ENCODE data around the gene ALK. TPM values are rescaled to one million over a fixed set of nuclear protein-coding genes. Genes with fewer than 3 reads are reported as not detected.
A peak's percentile ranks its signal among the peaks of the same experiment; 100 is the strongest.

The ALK gene
- total RNA-seq, 1 experiment from 2014 or later: 0.87 TPM

GRCh38 chr2:29724282-29724681, 197.1 kb downstream of the ALK start:
- no peaks in the 10 kb centered on the region for H4K20me1 ChIP-seq (ENCODE audit: low read length)
- H3K79me2 ChIP-seq (ENCODE audit: low read length): no peaks in the 10 kb centered on the region
- H3K27ac ChIP-seq (ENCODE audit: low read length): peak overlapping the region; percentile 80
- intact Hi-C loops (cut with micrococcal nuclease): no loop called here
- no peaks in the 10 kb centered on the region for H3K27me3 ChIP-seq (ENCODE audit: low read length)
- no peaks in the 10 kb centered on the region for H3K9me2 ChIP-seq (replicated peaks; ENCODE audit: low read length)
- TF ChIP-seq EZH2 (IDR thresholded peaks at IDR 0.05; ENCODE audit: low read length, unreplicated experiment): no peak
- no peak for TF ChIP-seq EZH2phosphoT487 (IDR thresholded peaks at IDR 0.05; ENCODE audit: borderline replicate concordance, low read length)
- TF ChIP-seq, protein P1, sequence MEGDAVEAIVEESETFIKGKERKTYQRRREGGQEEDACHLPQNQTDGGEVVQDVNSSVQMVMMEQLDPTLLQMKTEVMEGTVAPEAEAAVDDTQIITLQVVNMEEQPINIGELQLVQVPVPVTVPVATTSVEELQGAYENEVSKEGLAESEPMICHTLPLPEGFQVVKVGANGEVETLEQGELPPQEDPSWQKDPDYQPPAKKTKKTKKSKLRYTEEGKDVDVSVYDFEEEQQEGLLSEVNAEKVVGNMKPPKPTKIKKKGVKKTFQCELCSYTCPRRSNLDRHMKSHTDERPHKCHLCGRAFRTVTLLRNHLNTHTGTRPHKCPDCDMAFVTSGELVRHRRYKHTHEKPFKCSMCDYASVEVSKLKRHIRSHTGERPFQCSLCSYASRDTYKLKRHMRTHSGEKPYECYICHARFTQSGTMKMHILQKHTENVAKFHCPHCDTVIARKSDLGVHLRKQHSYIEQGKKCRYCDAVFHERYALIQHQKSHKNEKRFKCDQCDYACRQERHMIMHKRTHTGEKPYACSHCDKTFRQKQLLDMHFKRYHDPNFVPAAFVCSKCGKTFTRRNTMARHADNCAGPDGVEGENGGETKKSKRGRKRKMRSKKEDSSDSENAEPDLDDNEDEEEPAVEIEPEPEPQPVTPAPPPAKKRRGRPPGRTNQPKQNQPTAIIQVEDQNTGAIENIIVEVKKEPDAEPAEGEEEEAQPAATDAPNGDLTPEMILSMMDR (conservative IDR thresholded peaks at IDR 0.05; ENCODE audit: low read depth, low read length): no peak
- H3K4me3 ChIP-seq (ENCODE audit: low read length): no peak overlapping the region
- POLR2A ChIA-PET (ENCODE audit: unreplicated experiment): interaction anchor here (0.5 kb wide), 1 partner anchor 764 kb away, joined by 3 read pairs; no protein-coding TSS in a partner anchor
- no peak overlapping the region for H3K9ac ChIP-seq (ENCODE audit: low read length)
- no peak overlapping the region for H2AFZ ChIP-seq (ENCODE audit: low read length)
- no peaks in the 10 kb centered on the region for H3K36me3 ChIP-seq (ENCODE audit: low read depth, low read length)
- BruUV-seq (replicated peaks): no TSS peak
- peaks cover 18% of the 10 kb centered on the region for H3K4me1 ChIP-seq (ENCODE audit: insufficient read depth, low read length)
- DNase-seq: no peak
- no peaks in the 10 kb centered on the region for H3K9me3 ChIP-seq (ENCODE audit: low read length)
- no peaks in the 10 kb centered on the region for H3F3A ChIP-seq (ENCODE audit: low read length, unreplicated experiment)
- peak overlapping the region; percentile 56 for H3K4me2 ChIP-seq (ENCODE audit: low read length)
- CTCF ChIA-PET: interaction anchor here (0.6 kb wide), 1 partner anchor 617 kb away, joined by 4 read pairs; no protein-coding TSS in a partner anchor
- ATAC-seq: no peak

DNA sequence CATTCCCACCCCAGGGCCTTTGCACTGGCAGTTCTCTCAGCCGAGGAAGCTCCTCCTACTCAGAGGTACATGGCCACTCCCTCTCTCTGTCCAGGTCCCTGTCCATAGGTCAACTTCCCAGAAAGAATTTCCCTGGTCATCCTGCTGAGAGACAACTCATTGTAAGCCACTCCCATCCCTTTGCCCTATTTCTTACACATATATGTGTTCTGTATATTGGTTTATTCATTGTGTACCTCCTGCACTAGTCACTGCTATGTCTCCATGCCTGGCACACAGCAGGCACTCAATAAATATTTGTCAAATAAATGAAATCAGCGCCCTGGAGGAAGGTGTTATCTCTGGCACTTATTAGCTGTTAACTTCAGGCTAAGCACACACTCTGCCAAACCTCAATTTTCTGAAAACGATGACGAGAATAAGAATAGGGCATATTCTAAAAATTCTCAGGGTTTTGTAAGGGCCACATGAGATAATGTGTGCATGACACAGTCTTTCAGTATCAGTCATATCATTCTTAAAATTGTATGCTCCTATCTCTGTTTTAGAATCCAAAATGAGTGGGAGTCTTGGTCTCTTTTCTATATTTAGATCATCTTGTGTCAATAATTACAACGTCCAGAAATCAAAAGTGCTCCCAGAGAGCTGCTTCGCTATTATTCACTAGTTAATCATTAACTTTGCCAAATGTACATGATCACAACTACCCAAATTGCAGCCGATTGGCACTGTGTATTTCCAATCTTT, 198.0 kb downstream of the ALK start:
- no peaks in the 10 kb centered on the region for H3K36me3 ChIP-seq (ENCODE audit: low read depth, low read length)
- CTCF ChIA-PET: no interaction called here
- H3F3A ChIP-seq (ENCODE audit: low read length, unreplicated experiment): no peaks in the 10 kb centered on the region
- no TSS peak for BruUV-seq (replicated peaks)
- H3K4me1 ChIP-seq (ENCODE audit: insufficient read depth, low read length): peaks cover 18% of the 10 kb centered on the region
- H2AFZ ChIP-seq (ENCODE audit: low read length): no peak overlapping the region
- TF ChIP-seq EZH2 (IDR thresholded peaks at IDR 0.05; ENCODE audit: low read length, unreplicated experiment): no peak
- TF ChIP-seq, protein P1 (conservative IDR thresholded peaks at IDR 0.05; ENCODE audit: low read depth, low read length): no peak
- no peak for TF ChIP-seq EZH2phosphoT487 (IDR thresholded peaks at IDR 0.05; ENCODE audit: borderline replicate concordance, low read length)
- no peaks in the 10 kb centered on the region for H3K27me3 ChIP-seq (ENCODE audit: low read length)
- H3K9me3 ChIP-seq (ENCODE audit: low read length): no peaks in the 10 kb centered on the region
- H4K20me1 ChIP-seq (ENCODE audit: low read length): no peaks in the 10 kb centered on the region
- POLR2A ChIA-PET (ENCODE audit: unreplicated experiment): no interaction called here
- intact Hi-C loops (cut with micrococcal nuclease): loop anchor here (1.0 kb wide), 2 partner anchors 25 to 60 kb away; no protein-coding TSS in a partner anchor
- H3K4me2 ChIP-seq (ENCODE audit: low read length): peak overlapping the region; percentile 56
- peak overlapping the region; percentile 21 for H3K9ac ChIP-seq (ENCODE audit: low read length)
- H3K4me3 ChIP-seq (ENCODE audit: low read length): no peak overlapping the region
- ATAC-seq (peak; percentile 98), DNase-seq (peak; percentile 89)
- H3K79me2 ChIP-seq (ENCODE audit: low read length): no peaks in the 10 kb centered on the region
- no peaks in the 10 kb centered on the region for H3K9me2 ChIP-seq (replicated peaks; ENCODE audit: low read length)
- H3K27ac ChIP-seq (ENCODE audit: low read length): peak overlapping the region; percentile 80

DNA sequence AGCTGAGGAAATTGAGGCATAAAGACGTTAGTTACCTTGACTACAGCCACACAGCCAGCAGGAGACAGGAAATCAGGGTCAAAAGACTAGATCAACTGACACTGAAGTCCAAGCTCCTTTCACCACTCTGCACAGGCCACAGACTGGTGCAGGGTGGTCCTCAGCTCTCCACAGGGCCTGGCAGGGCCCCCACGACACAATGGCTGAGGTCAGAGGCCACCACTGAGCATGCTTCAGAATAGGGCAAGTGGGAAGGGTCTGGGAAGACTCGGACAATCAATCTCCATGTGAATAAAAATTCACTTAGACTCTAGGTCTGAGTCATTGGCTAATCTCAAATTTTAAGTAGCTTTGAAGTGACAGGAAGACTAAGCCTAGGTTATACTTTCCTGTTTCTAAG, 201.7 kb downstream of the ALK start:
- no peak for ATAC-seq
- no peaks in the 10 kb centered on the region for H3K27me3 ChIP-seq (ENCODE audit: low read length)

More for the DNA sequence above, 201.7 kb downstream of the ALK start:
- H4K20me1 ChIP-seq (ENCODE audit: low read length): no peaks in the 10 kb centered on the region
- no peaks in the 10 kb centered on the region for H3K9me3 ChIP-seq (ENCODE audit: low read length)
- no peak overlapping the region for H3K9ac ChIP-seq (ENCODE audit: low read length)
- no peaks in the 10 kb centered on the region for H3K79me2 ChIP-seq (ENCODE audit: low read length)
- H3K4me1 ChIP-seq (ENCODE audit: insufficient read depth, low read length): peaks cover 17% of the 10 kb centered on the region
- no peak overlapping the region for H2AFZ ChIP-seq (ENCODE audit: low read length)
- ChIA-PET CTCF (no interaction called here), POLR2A (ENCODE audit: unreplicated experiment) (no interaction called here)
- no peak for TF ChIP-seq EZH2phosphoT487 (IDR thresholded peaks at IDR 0.05; ENCODE audit: borderline replicate concordance, low read length)
- TF ChIP-seq, protein P1 (conservative IDR thresholded peaks at IDR 0.05; ENCODE audit: low read depth, low read length): no peak
- TF ChIP-seq EZH2 (IDR thresholded peaks at IDR 0.05; ENCODE audit: low read length, unreplicated experiment): no peak
- DNase-seq: no peak
- BruUV-seq (replicated peaks): no TSS peak
- intact Hi-C loops (cut with micrococcal nuclease): no loop called here
- H3K27ac ChIP-seq (ENCODE audit: low read length): no peak overlapping the region
- no peak overlapping the region for H3K4me3 ChIP-seq (ENCODE audit: low read length)
- H3K4me2 ChIP-seq (ENCODE audit: low read length): no peak overlapping the region
- no peaks in the 10 kb centered on the region for H3K36me3 ChIP-seq (ENCODE audit: low read depth, low read length)
- no peaks in the 10 kb centered on the region for H3K9me2 ChIP-seq (replicated peaks; ENCODE audit: low read length)
- no peaks in the 10 kb centered on the region for H3F3A ChIP-seq (ENCODE audit: low read length, unreplicated experiment)
